ENCODE results near the gene METRN.

DNA sequence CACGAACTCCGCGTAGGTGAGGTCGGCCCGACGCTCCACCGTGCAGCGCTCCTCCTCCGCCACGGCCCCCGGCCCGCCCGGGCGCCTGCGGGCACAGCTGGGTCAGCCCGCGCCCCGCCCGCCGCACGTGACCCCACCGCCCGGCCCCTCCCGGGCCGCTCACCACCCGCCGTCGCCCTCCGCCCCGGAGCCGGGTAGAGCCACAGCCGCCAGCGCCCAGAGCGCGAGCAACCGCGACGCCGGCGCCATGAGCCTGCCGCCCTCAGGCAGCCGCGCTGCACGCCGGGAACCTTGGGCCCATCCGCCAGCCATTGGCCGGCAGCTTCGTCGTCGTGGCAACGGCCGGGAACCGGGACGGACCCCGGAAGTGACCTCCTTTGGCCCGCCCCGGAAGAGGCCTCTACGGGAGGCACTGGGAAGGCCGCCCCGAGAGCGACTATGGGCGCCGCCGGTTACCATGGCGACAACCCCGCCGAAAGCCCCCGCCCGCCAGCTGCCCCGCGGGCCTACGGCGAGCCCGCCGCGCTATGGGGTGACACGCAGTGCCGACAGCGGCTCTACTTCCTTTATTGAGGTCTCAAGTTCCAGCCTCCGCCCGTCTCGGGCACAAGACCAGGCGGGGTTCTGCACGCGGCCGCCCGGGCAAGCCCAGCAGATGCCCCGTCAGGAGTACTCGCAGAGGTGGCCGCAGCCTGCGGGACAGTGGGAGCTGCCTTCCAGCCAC, 30.7 kb upstream of the METRN start, which contains the start of gene JMJD8:
- TF ChIP-seq EZH2 (IDR thresholded peaks at IDR 0.05; ENCODE audit: insufficient read depth, poor library complexity, severe bottlenecking) (no peak), EZH2phosphoT487 (IDR thresholded peaks at IDR 0.05; ENCODE audit: insufficient read depth, low read depth) (no peak)
